Mucosa of descending colon (tissue), 3 donors: ENCODE measurements around the gene CARD14. TPM values are rescaled to one million over a fixed set of nuclear protein-coding genes. Genes with fewer than 3 reads are reported as not detected.
"Not testable (repeated sequence)": the region's sequence is repeated elsewhere in the genome, so short reads cannot be mapped to it uniquely, and the experiment has no call there.

Experiments used
- ATAC-seq: fragments of 200-7000 bp; cut with Tn5 transposase; one replicate; pipeline ENCODE4 v1.9.1; 2020; ENCODE audit warnings: mild to moderate bottlenecking, moderate library complexity
- DNase-seq, 3 donors: peaks; one replicate each; pipeline ENCODE4 v3.0.0-alpha.2; 2020
- H3K36me3 ChIP-seq: fragments of 200-600 bp; one replicate; pipeline ENCODE4 v1.8.0; 2021; ENCODE audit warnings: low read depth, mild to moderate bottlenecking
- H3K4me1 ChIP-seq: fragments of 200-600 bp; one replicate; pipeline ENCODE4 v1.8.0; 2021; ENCODE audit warnings: low read depth, mild to moderate bottlenecking
- H3K4me3 ChIP-seq: fragments of 200-600 bp; one replicate; pipeline ENCODE4 v1.8.0; 2021; ENCODE audit warnings: mild to moderate bottlenecking
- H3K9me3 ChIP-seq: fragments of 200-600 bp; one replicate; pipeline ENCODE4 v1.8.0; 2021; ENCODE audit warnings: mild to moderate bottlenecking
- CTCF ChIP-seq: fragments of 200-600 bp; IDR thresholded peaks from one replicate; pipeline ENCODE4 v1.8.0; 2022; ENCODE audit warnings: antibody characterized with exemption, mild to moderate bottlenecking
- intact Hi-C, 2 donors: fragments of 100-400 bp; cut with DNase I in 1 of 2; cut with micrococcal nuclease in 1 of 2; formaldehyde crosslinking; loops; one replicate each; pipeline versions ENCODE4 v1.11.0 to v1.11.1; 2022; cut with DNase I, micrococcal nuclease
- total RNA-seq, 3 donors: library from RNA; stranded (reverse); fragmentation: NEBNext Ultra II Directional in 2 of 3; extraction: Animal tissue kit (Norgen Biotek cat#: 25700) in 2 of 3; gene quantifications; one replicate each; pipeline versions ENCODE4 v1.2.1 to v1.2.4, GENCODE V29; 2021 to 2023
- donor health status: DM: no; HTN: no; CAD: no; lungs with moderate emphysema.
- donor health status: DM: no; HTN: no; CAD: no.
- donor health status: DM: no; HTN: yes; CAD: no.

CARD14 gene
- total RNA-seq, 3 donors from 2014 or later: 0.38 to 2.4 (median 1.4) TPM

- intact Hi-C loops: no loop called here
- ATAC-seq: no peak
- Histone ChIP-seq H3K9me3 (no peaks in the 10 kb centered on the region), H3K4me1 (no peaks in the 10 kb centered on the region), H3K4me3 (no peak overlapping the region), H3K36me3 (no peaks in the 10 kb centered on the region)
- DNase-seq: peak in 1 of 3 donors; percentile 17
- TF ChIP-seq CTCF: no peak
These were observed 74.0 kb downstream of the CARD14 start for GRCh38 chr17:80243526-80244433.

- not testable (repeated sequence) for H3K36me3 ChIP-seq
- DNase-seq: peak in 1 of 3 donors; percentile 19
These were observed 74.6 kb downstream of the CARD14 start for GRCh38 chr17:80244448-80244847.

GRCh38 chr17:80244871-80245509 lies 75.2 kb downstream of the CARD14 start:
- ATAC-seq: no peak
- TF ChIP-seq CTCF: no peak
- DNase-seq: peak in 1 of 3 donors; percentile 27
- no peaks in the 10 kb centered on the region for H3K9me3 ChIP-seq
- no peaks in the 10 kb centered on the region for H3K4me1 ChIP-seq
- no peaks in the 10 kb centered on the region for H3K36me3 ChIP-seq
- H3K4me3 ChIP-seq: no peak overlapping the region
- intact Hi-C loops: no loop called here

More at GRCh38 chr17:80244448-80244847, 74.6 kb downstream of the CARD14 start:
- H3K9me3 ChIP-seq, H3K4me1 ChIP-seq, ATAC-seq, H3K4me3 ChIP-seq, intact Hi-C loops: not testable (repeated sequence)

- Histone ChIP-seq H3K36me3 (no peaks in the 10 kb centered on the region), H3K4me1 (no peaks in the 10 kb centered on the region), H3K9me3 (no peaks in the 10 kb centered on the region), H3K4me3 (no peak overlapping the region)
- DNase-seq (peak in 1 of 3 donors; percentile 42), ATAC-seq (no peak)
- no peak for TF ChIP-seq CTCF
- intact Hi-C loops: no loop called here
These were observed 75.9 kb downstream of the CARD14 start for GRCh38 chr17:80245566-80246265.

GRCh38 chr17:80246266-80246681 lies 76.4 kb downstream of the CARD14 start:
- H3K4me3 ChIP-seq: no peak overlapping the region
- H3K36me3 ChIP-seq: no peaks in the 10 kb centered on the region
- no peak for ATAC-seq
- TF ChIP-seq CTCF: no peak
- no peaks in the 10 kb centered on the region for H3K4me1 ChIP-seq
- intact Hi-C loops: no loop called here
- peak in 1 of 3 donors; percentile 40 for DNase-seq
- H3K9me3 ChIP-seq: no peaks in the 10 kb centered on the region
